ENCODE measurements around the gene GFAP.

GRCh38 chr17:44935116-44935515, 19.8 kb upstream of the GFAP start:
- TF ChIP-seq, protein P1, sequence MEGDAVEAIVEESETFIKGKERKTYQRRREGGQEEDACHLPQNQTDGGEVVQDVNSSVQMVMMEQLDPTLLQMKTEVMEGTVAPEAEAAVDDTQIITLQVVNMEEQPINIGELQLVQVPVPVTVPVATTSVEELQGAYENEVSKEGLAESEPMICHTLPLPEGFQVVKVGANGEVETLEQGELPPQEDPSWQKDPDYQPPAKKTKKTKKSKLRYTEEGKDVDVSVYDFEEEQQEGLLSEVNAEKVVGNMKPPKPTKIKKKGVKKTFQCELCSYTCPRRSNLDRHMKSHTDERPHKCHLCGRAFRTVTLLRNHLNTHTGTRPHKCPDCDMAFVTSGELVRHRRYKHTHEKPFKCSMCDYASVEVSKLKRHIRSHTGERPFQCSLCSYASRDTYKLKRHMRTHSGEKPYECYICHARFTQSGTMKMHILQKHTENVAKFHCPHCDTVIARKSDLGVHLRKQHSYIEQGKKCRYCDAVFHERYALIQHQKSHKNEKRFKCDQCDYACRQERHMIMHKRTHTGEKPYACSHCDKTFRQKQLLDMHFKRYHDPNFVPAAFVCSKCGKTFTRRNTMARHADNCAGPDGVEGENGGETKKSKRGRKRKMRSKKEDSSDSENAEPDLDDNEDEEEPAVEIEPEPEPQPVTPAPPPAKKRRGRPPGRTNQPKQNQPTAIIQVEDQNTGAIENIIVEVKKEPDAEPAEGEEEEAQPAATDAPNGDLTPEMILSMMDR (conservative IDR thresholded peaks at IDR 0.05; ENCODE audit: low read depth, low read length), result no peak
- TF ChIP-seq EZH2 (IDR thresholded peaks at IDR 0.05; ENCODE audit: borderline replicate concordance, low read depth, low read length, poor library complexity, severe bottlenecking), result no peak
